T-helper 2 cell treated with Interferon-gamma antibody and Interleukin-4, amounts not matched to agents 5 μg/mL and 100 μg/mL, for 36 hours (primary cell): ENCODE measurements around the gene LIG4.

Experiments used
- DNase-seq: peaks from one replicate; pipeline ENCODE4 v3.0.0; 2021; ENCODE audit warnings: low spot score
- H3K27ac Mint-ChIP-seq: one replicate; pipeline ENCODE4 v1.8.0; 2021; ENCODE audit warnings: mild to moderate bottlenecking, mixed read lengths
- H3K27me3 Mint-ChIP-seq: one replicate; pipeline ENCODE4 v1.8.0; 2021; ENCODE audit warnings: low read depth, mixed read lengths
- H3K36me3 Mint-ChIP-seq: one replicate; pipeline ENCODE4 v1.8.0; 2021; ENCODE audit warnings: low read depth, mixed read lengths
- H3K4me1 Mint-ChIP-seq: one replicate; pipeline ENCODE4 v1.8.0; 2021; ENCODE audit warnings: low read depth, mixed read lengths
- H3K4me3 Mint-ChIP-seq: one replicate; pipeline ENCODE4 v1.8.0; 2022; ENCODE audit warnings: mild to moderate bottlenecking, moderate library complexity, mixed read lengths
- H3K9me3 Mint-ChIP-seq: one replicate; pipeline ENCODE4 v1.8.0; 2021; ENCODE audit warnings: mixed read lengths

Gene LIG4

DNA sequence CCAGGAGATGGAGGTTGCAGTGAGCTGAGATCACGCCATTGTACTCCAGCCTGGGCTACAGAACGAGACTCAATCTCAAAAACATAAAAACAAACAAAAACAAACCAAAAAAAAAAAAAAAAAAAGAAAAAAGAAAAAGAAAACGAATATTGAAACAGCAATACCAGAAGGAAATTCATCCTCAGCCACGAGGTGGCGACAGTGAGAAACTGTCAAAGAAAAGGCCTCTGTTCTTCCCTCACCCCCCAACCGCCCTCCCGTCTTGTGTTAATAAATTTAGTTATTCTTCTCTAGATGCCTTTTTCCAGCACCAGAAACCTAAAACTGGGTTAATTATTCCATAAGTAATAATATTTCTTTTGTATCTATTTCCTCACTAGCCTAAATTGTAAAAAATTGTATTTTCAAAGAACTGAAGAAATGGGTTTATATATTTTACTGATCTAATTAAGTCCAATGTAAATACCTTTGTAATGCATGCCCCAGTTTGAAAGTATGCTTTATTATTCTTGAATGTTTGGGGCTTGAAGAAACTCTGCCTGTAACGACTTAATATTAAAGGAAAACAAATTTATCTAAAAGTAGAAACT lies 38.6 kb downstream of the LIG4 start:
- H3K27ac Mint-ChIP-seq: no peak overlapping the region
- H3K4me1 Mint-ChIP-seq: no peaks in the 10 kb centered on the region
- no peaks in the 10 kb centered on the region for H3K27me3 Mint-ChIP-seq
- H3K36me3 Mint-ChIP-seq: no peaks in the 10 kb centered on the region
- DNase-seq: peak; percentile 7
- peaks cover under 1% of the 10 kb centered on the region for H3K9me3 Mint-ChIP-seq
- no peak overlapping the region for H3K4me3 Mint-ChIP-seq

DNA sequence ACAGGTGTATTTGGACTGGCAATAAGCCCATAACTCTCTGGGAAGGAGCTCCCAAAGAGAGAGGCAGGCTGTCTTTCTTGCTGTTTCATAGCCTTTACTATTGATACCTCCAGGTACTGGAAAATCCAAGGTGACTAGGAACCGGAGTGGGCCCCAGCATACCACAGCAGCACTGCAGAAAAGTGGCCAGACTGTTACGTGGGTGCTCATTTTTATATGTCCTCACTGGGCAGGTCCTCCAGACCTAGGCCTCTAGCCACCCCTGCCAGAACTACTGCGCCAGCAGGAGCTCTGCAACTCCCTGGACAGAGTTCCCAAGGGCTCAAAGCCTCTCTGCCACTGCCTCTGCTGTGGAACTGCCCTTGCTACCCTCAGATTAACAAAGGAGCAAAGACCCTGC lies 46.4 kb downstream of the LIG4 start:
- DNase-seq: no peak
- Mint-ChIP-seq H3K9me3 (peaks cover 7% of the 10 kb centered on the region), H3K27ac (no peak overlapping the region), H3K4me3 (no peak overlapping the region), H3K4me1 (no peaks in the 10 kb centered on the region), H3K36me3 (no peaks in the 10 kb centered on the region), H3K27me3 (peaks cover 2% of the 10 kb centered on the region)

DNA sequence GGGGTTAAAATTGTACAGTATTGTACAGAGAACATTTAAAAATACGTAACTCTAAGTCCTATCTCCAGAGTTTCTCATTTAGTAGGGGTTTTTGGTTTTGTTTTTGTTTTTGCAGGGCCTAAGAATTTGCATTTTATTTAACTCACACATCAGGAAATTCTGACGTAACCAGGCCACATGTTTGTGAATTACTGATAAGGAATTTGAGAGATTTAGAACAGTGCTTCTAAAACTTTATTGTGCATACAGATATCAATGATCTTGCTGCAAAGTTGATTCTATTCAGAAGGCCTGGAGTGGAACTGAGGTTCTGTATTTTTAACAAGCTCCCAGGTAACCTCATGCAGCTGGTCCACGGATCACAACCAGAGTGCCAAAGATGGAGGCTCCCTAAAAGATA lies 49.3 kb downstream of the LIG4 start:
- Mint-ChIP-seq H3K36me3 (no peaks in the 10 kb centered on the region), H3K4me1 (no peaks in the 10 kb centered on the region), H3K27me3 (no peaks in the 10 kb centered on the region), H3K4me3 (no peak overlapping the region), H3K27ac (no peak overlapping the region), H3K9me3 (no peaks in the 10 kb centered on the region)
- no peak for DNase-seq

- H3K27me3 Mint-ChIP-seq: no peaks in the 10 kb centered on the region
- H3K27ac Mint-ChIP-seq: no peak overlapping the region
- no peak overlapping the region for H3K4me3 Mint-ChIP-seq
- no peak for DNase-seq
- no peaks in the 10 kb centered on the region for H3K9me3 Mint-ChIP-seq
- H3K36me3 Mint-ChIP-seq: no peaks in the 10 kb centered on the region
- no peaks in the 10 kb centered on the region for H3K4me1 Mint-ChIP-seq
Measured at GRCh38 chr13:108158746-108159145, 56.6 kb downstream of the LIG4 start.
